Lower leg skin (tissue), 3 donors: ENCODE measurements around the gene PTEN.

ENCODE experiments used
- POLR2A ChIP-seq, 2 donors: fragments of 450-650 bp; IDR thresholded peaks; one replicate each; pipeline ENCODE4 v1.6.1; 2016 to 2017; ENCODE audit warnings: antibody characterized with exemption in 2 of 2, mild to moderate bottlenecking in 1 of 2, moderate library complexity in 1 of 2
- TF ChIP-seq, protein P1 (sequence below), 3 donors: fragments of 450-650 bp; IDR thresholded peaks; one replicate each; pipeline ENCODE4 v1.5.1; 2016; ENCODE audit warnings: antibody characterized with exemption in 3 of 3, mild to moderate bottlenecking in 3 of 3, moderate library complexity in 2 of 3

- TF ChIP-seq, protein P1, sequence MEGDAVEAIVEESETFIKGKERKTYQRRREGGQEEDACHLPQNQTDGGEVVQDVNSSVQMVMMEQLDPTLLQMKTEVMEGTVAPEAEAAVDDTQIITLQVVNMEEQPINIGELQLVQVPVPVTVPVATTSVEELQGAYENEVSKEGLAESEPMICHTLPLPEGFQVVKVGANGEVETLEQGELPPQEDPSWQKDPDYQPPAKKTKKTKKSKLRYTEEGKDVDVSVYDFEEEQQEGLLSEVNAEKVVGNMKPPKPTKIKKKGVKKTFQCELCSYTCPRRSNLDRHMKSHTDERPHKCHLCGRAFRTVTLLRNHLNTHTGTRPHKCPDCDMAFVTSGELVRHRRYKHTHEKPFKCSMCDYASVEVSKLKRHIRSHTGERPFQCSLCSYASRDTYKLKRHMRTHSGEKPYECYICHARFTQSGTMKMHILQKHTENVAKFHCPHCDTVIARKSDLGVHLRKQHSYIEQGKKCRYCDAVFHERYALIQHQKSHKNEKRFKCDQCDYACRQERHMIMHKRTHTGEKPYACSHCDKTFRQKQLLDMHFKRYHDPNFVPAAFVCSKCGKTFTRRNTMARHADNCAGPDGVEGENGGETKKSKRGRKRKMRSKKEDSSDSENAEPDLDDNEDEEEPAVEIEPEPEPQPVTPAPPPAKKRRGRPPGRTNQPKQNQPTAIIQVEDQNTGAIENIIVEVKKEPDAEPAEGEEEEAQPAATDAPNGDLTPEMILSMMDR (IDR thresholded peaks at IDR 0.05), result no peak
- TF ChIP-seq POLR2A (IDR thresholded peaks at IDR 0.05), result no peak
Measured at GRCh38 chr10:87915989-87916388, 52.6 kb downstream of the PTEN start.
